Measurements from ENCODE around the gene CAMK2G. TPM values are rescaled to one million over a fixed set of nuclear protein-coding genes. Genes with fewer than 3 reads are reported as not detected.
"Not testable (repeated sequence)": the region's sequence is repeated elsewhere in the genome, so short reads cannot be mapped to it uniquely, and the experiment has no call there.

Gene CAMK2G
- polyA plus RNA-seq, 12 donors, result 23.7 to 39.2 (median 31.3) TPM; not detected in 1

GRCh38 chr10:73796035-73796434 is 78.3 kb downstream of the CAMK2G start:
- DNase-seq, result not testable (repeated sequence)

GRCh38 chr10:73795491-73795890 is 78.9 kb downstream of the CAMK2G start:
- DNase-seq, result not testable (repeated sequence)

GRCh38 chr10:73793456-73793855 is 80.9 kb downstream of the CAMK2G start:
- no peak for DNase-seq

DNA sequence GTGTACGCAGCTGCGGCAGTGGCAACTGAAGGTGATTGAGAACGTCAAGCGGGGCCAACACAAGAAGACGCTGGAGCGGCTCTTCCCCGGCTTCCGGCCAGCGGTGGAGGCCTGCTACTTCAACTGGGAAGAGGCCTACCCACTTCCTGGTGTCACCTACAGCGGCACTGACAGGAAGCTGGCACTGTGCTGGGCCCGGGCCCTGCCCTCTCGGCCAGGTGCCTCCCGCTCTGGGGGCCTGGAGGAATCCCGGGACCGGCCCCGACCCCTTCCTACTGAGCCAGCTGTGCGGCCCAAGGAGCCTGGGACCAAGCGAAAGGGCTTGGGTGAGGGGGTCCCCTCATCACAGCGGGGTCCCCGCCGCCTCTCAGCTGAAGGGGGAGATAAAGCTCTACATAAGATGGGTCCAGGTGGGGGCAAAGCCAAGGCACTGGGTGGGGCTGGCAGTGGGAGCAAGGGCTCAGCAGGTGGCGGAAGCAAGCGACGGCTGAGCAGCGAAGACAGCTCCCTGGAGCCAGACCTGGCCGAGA is 82.4 kb downstream of the CAMK2G start:
- no peak for DNase-seq

GRCh38 chr10:73790886-73791625 is 83.3 kb downstream of the CAMK2G start:
- no peak for DNase-seq

DNA sequence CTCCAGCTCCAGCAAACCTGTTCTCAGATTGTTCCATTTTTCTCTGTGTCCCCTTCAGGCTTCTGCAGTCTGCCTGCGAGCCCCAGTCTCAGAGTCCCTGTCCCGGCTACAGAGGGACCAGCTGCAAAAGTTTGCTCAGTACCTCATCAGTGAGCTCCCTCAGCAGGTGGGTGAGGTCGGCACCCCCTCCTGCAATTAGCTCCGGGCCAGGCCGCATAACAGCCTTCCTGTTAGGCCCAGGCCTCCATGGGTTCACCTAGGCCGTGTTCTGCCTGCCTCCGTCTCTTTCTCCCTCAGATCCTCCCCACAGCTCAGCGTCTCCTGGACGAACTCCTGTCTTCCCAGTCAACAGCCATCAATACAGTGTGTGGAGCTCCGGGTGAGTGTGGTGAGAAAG is 84.7 kb downstream of the CAMK2G start:
- DNase-seq, result no peak

- DNase-seq, result no peak
Observed at GRCh38 chr10:73788864-73789658, 85.3 kb downstream of the CAMK2G start.

DNA sequence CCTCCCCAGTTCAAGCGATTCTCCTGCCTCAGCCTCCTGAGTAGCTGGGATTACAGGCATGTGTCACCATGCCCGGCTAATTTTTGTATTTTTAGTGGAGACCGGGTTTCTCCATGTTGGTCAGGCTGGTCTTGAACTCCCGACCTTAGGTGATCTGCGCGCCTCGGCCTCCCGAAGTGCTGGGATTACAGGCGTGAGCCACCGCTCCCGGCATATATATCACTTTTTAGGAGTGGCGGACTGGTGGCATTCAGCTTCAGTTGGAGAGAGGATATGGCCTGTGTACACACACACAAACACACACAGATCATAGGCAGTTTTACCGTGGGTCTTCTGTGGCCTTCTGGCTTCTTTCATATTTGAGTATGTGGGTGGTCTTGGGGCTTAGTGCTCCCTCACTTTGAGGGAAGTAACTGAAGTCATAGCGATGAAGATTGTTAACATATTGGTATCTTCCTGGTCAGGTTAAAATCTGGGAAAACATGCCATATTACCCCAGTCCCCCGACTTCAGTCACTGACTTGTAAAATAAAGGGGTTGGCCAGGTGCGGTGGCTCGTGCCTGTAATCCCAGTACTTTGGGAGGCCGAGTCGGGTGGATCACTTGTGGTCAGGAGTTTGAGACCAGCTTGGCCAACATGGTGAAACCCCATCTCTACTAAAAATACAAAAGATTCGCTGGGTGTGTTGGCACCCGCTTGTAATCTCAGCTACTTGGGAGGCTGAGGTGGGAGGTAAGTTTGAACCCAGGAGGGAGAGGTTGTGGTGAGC is 87.1 kb downstream of the CAMK2G start:
- DNase-seq, result not testable (repeated sequence)

DNA sequence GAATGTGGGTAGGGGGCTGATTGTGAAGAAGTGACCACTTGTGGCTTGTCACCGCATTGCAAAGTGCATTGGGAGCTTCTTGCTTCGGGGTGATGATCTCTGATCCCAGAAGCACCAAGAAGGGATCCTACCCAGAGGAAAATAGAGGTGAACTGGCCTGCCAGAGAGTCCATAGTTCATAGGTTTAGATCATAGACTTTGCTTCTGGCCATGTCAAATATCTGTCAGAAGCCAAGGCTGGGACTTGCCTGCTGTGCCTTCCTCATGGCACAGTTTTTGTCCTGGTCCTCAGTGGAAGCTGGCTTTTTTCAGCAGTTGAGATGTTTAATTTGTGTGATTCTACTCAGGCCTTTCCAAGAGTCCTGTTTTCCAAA is 87.9 kb downstream of the CAMK2G start:
- DNase-seq, result no peak

DNA sequence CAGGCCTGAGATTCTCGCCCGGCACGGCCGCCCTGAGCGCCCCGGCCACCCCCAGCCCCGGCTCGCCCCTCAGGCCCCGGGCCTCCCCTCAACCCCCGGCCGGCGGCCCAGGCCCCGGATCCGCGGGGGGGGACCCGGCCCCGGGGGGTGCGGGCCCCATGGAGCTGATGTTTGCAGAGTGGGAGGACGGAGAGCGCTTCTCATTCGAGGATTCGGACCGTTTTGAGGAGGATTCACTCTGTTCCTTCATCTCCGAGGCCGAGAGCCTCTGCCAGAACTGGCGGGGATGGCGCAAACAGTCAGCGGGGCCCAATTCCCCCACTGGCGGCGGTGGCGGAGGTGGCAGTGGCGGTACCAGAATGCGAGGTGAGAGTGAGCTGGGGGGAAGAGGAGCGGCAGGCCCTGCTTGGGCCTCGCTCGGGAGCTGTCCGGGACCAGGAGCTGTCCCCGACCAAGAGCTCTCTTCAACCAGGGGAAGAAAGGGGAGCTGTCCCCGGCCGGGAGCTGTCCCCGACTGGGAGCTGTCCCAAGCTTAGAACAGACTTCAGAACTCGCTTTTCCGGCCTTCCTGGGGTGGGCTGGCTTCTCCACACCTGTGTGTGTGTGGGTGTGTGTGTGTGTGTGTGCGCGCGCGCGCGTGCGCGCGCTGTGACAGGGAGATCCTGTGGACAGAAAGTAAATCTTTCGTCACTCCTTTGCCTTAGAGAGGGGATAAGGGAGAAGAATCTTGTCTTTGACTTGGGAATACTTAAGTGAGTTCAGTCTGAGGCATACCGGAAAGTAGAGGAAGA is 88.4 kb downstream of the CAMK2G start:
- no peak for DNase-seq

- DNase-seq, result peak; percentile 96
Observed at GRCh38 chr10:73785211-73785720, 89.1 kb downstream of the CAMK2G start, which contains the start of gene ZSWIM8. Gene ZSWIM8 (plus strand): TSS chr10:73785606. CDS start chr10:73785879, 273 bp downstream.

- no peak for DNase-seq
Observed at GRCh38 chr10:73782749-73783085, 91.6 kb downstream of the CAMK2G start.

GRCh38 chr10:73781879-73782748 is 92.2 kb downstream of the CAMK2G start, which contains the start of gene CHCHD1:
Gene CHCHD1 (plus strand): TSS chr10:73782048. CDS start chr10:73782076, 28 bp downstream.
- DNase-seq, result peak; percentile 95

DNA sequence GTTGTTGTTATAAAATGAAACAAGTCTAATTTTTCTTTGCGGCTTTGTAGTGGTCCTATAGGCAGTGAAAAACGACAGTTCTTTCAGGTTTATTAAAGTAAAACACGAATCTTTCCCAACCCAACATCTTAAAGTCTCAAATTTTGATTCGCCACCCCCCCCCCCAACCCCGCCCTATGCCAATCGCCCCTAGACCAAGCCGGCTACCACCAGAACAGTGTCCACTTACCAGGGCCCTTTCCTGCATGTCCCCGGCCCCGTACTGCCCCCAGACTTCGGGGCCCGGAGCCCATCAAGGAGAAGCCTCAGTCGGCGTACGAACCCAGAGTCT is 92.8 kb downstream of the CAMK2G start:
- DNase-seq, result no peak

- no peak for DNase-seq
Observed at GRCh38 chr10:73780966-73781365, 93.4 kb downstream of the CAMK2G start.

DNA sequence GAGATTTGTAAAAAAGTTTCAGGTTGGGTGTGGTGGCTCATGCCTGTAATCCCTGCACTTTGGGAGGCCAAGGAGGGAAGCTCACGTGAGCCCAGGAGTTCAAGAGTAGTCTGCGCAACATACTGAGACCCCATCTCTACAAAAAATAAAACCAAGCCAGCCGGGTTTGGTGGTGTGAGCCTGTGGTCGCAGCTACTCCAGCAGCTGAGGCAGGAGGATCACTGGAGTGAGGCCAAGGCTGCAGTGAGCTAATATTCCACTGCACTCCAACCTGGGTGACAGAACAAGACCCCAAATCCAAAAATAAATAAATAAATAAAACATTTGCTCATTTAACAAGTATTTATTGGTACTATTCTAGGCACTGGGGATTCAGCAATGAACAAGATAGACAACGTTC is 94.1 kb downstream of the CAMK2G start:
- DNase-seq, result no peak

- DNase-seq, result no peak
Observed at GRCh38 chr10:73779539-73780197, 94.7 kb downstream of the CAMK2G start.

GRCh38 chr10:73779018-73779417 is 95.3 kb downstream of the CAMK2G start:
- no peak for DNase-seq

GRCh38 chr10:73774637-73775036 is 99.7 kb downstream of the CAMK2G start:
- DNase-seq, result no peak
